Tibial nerve (tissue), 4 donors: ENCODE data around the gene SLC33A1. TPM values are rescaled to one million over a fixed set of nuclear protein-coding genes. Genes with fewer than 3 reads are reported as not detected.
A peak's percentile ranks its signal among the peaks of the same experiment; 100 is the strongest.
"Not testable (repeated sequence)": the region's sequence is repeated elsewhere in the genome, so short reads cannot be mapped to it uniquely, and the experiment has no call there.

Source experiments
- DNase-seq, 2 donors: peaks; one replicate each; pipeline ENCODE4 v3.0.0-alpha.2; 2019; ENCODE audit warnings: low spot score in 2 of 2
- H3K27ac ChIP-seq, 4 donors: fragments of 200-600 bp; sonication (generic) in 3 of 4; one replicate each; pipeline ENCODE4 v1.5.1; 2017 to 2019; ENCODE audit warnings: mild to moderate bottlenecking in 1 of 4
- H3K27me3 ChIP-seq, 2 donors: fragments of 200-600 bp; sonication (generic) in 1 of 2; one replicate each; pipeline versions ENCODE4 v1.5.1 to v1.6.0; 2017 to 2019
- H3K36me3 ChIP-seq, 3 donors: fragments of 200-600 bp; sonication (generic); one replicate each; pipeline ENCODE4 v1.5.1; 2018 to 2019
- H3K4me1 ChIP-seq, 4 donors: fragments of 200-600 bp; sonication (generic) in 3 of 4; one replicate each; pipeline ENCODE4 v1.5.1; 2017 to 2019
- H3K4me3 ChIP-seq, 4 donors: fragments of 200-600 bp; sonication (generic) in 3 of 4; one replicate each; pipeline ENCODE4 v1.5.1; 2017 to 2019; ENCODE audit warnings: mild to moderate bottlenecking in 1 of 4, moderate library complexity in 1 of 4
- H3K9me3 ChIP-seq, 4 donors: fragments of 200-600 bp; sonication (generic) in 3 of 4; one replicate each; pipeline ENCODE4 v1.5.1; 2017 to 2019
- CTCF ChIP-seq, 5 experiments: fragments of 200-600 bp in 3 of 5; fragments of 450-650 bp in 2 of 5; sonication (generic) in 3 of 5; IDR thresholded peaks; one replicate each; pipeline ENCODE4 v1.5.1; 2016 to 2019; ENCODE audit warnings: antibody characterized with exemption in 5 of 5, mild to moderate bottlenecking in 3 of 5, moderate library complexity in 2 of 5
- EP300 ChIP-seq, 2 donors: sonication (generic); formaldehyde crosslinking; IDR thresholded peaks; one replicate each; pipeline ENCODE4 v1.6.1; 2017; ENCODE audit warnings: antibody characterized with exemption in 2 of 2, mild to moderate bottlenecking in 1 of 2
- POLR2A ChIP-seq, 2 donors: fragments of 450-650 bp; IDR thresholded peaks; one replicate each; pipeline ENCODE4 v1.6.1; 2017; ENCODE audit warnings: antibody characterized with exemption in 2 of 2, mild to moderate bottlenecking in 2 of 2, moderate library complexity in 2 of 2
- WGBS, 2 donors: methylation state at CpG; one replicate each; pipeline ENCODE4 v1.1.5; 2018; 5-methylcytosine and 5-hydroxymethylcytosine counted together
- total RNA-seq, 4 donors: library from RNA; depleted of rRNA; stranded (reverse); fragments of >200 nt; gene quantifications; one replicate each; pipeline ENCODE4 v1.1.0, GENCODE V29; 2016

Gene SLC33A1
- total RNA-seq, 4 donors from 2014 or later, result 26.4 to 30.6 (median 29.6) TPM

- H3K27me3 ChIP-seq, result no peaks in the 10 kb centered on the region
- no peaks in the 10 kb centered on the region for H3K36me3 ChIP-seq
- no peak for TF ChIP-seq EP300 (IDR thresholded peaks at IDR 0.05)
- TF ChIP-seq CTCF (IDR thresholded peaks at IDR 0.05), result no peak
- no peaks in the 10 kb centered on the region for H3K9me3 ChIP-seq
- peaks cover 0 to 5% (median 0%) of the 10 kb centered on the region in 4 donors for H3K4me1 ChIP-seq
- no peak overlapping the region for H3K27ac ChIP-seq
- 93 to 98% methylated on average over 2 of the region's 2 CpGs for WGBS, 2 donors
- no peak for DNase-seq
- H3K4me3 ChIP-seq, result no peak overlapping the region
Observed at GRCh38 chr3:155861476-155862183, 7.4 kb upstream of the SLC33A1 start.

DNA sequence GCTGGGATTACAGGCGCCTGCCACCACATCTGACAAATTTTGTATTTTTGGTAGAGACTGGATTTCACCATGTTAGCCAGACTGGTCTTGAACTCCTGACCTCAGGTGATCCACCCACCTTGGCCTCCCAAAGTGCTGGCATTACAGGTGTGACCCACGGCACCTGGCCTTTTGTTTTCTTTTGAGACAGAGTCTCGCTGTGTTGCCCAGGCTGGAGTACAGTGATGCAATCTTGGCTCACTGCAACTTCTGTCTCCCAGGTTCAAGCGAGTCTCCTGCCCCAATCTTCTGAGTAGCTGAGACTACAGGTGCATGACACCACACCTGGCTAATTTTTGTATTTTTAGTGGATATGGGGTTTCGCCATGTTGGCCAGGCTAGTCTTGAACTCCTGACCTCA is 6.2 kb upstream of the SLC33A1 start:
- H3K4me1 ChIP-seq, H3K4me3 ChIP-seq, H3K9me3 ChIP-seq, DNase-seq, H3K36me3 ChIP-seq, H3K27me3 ChIP-seq, H3K27ac ChIP-seq: not testable (repeated sequence)
- WGBS, 2 donors, result 83 to 93% methylated on average over 5 of the region's 5 CpGs

- TF ChIP-seq EP300 (IDR thresholded peaks at IDR 0.05) (no peak), POLR2A (IDR thresholded peaks at IDR 0.05) (no peak), CTCF (IDR thresholded peaks at IDR 0.05) (no peak)
- Histone ChIP-seq H3K4me1 (peaks cover 0 to 12% (median 0%) of the 10 kb centered on the region in 4 donors), H3K27me3 (no peaks in the 10 kb centered on the region), H3K27ac (peak overlapping the region in 1 of 4 donors; percentile 5), H3K9me3 (no peaks in the 10 kb centered on the region), H3K4me3 (no peak overlapping the region), H3K36me3 (no peaks in the 10 kb centered on the region)
- 2 to 4% methylated on average over 2 of the region's 2 CpGs for WGBS, 2 donors
- DNase-seq, result no peak
Observed at GRCh38 chr3:155859859-155860258, 5.6 kb upstream of the SLC33A1 start.

DNA sequence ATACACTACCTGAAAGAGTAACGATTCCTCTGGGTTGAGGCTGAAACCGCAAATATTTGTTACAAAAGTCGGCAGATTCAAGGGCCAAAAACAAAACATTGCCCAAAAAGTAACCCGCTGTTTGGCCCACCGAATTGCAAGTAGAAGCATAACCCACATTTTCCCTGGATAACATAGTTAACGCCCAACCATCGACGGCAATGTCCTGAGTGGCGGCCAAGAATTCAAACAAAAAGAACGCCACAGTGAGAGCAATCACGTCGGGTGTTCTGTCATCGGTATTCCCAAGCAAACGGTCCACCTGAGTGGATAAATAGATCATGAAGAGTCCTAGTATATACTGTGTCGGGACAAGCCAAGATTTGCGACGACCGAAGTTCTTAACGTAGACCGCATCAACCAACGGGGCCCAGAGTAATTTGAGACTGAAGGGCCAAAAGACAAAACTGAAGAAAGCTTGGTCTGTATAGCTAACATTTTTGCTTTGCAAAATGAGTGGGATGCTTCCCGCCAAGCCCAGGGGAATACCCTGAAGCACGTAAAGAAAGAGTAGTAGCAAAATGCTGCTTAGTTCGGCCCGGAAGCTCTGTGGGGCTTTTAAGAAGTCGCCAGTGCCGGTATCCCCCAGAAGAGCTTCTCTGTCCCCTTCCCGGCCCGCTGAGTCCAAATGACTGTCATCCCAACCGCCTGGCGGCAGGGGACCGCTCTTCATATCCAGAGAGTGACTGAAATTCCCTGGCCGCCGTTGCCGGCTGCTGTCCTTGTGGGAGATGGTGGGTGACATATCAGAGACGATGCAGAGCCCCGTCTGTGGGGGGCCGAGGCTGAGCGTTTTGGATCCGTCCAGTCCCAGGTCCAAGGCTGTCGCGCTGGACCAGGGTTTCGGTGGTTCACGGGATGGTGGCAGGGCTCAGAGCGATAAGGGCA is 750 bp downstream of the SLC33A1 start:
- Histone ChIP-seq H3K9me3 (no peaks in the 10 kb centered on the region), H3K36me3 (peaks cover 0 to 8% (median 0%) of the 10 kb centered on the region in 3 donors), H3K27ac (peak overlapping the region; percentile 90 to 98 (median 94)), H3K4me3 (peak overlapping the region; percentile 73 to 99 (median 84)), H3K4me1 (peaks cover 3 to 59% (median 33%) of the 10 kb centered on the region in 4 donors), H3K27me3 (no peaks in the 10 kb centered on the region)
- WGBS, 2 donors, result 2 to 3% methylated on average over 41 to 45 of the region's 45 CpGs
- DNase-seq, result peak in 1 of 2 donors; percentile 7
- TF ChIP-seq CTCF (IDR thresholded peaks at IDR 0.05) (no peak), EP300 (IDR thresholded peaks at IDR 0.05) (no peak), POLR2A (IDR thresholded peaks at IDR 0.05) (no peak)

- peaks cover 3 to 68% (median 33%) of the 10 kb centered on the region in 4 donors for H3K4me1 ChIP-seq
Observed at GRCh38 chr3:155852341-155852740, 1.9 kb downstream of the SLC33A1 start.

DNA sequence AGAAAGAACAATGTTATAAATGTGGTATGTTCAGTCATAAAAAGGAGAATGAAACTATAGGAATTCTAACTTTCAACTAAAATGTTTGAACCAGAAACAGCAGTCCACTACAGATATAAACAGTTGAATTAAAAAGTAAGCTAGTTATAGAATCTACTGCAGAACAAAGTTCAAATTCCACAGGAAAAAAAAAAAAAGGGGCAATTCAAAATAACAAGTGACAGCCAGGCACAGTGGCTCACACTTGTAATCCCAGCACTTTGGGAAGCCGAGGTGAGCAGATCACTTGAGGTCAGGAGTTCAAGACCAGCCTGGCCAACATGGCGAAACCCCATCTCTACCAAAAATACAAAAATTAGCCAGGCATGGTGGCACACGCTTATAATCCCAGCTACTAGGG is 4.8 kb downstream of the SLC33A1 start:
- not testable (repeated sequence) for DNase-seq, H3K4me3 ChIP-seq, H3K27me3 ChIP-seq, H3K27ac ChIP-seq, H3K9me3 ChIP-seq
- Histone ChIP-seq H3K4me1 (peaks cover 3 to 87% (median 39%) of the 10 kb centered on the region in 4 donors), H3K36me3 (peaks cover 0 to 34% (median 0%) of the 10 kb centered on the region in 3 donors)
- WGBS, 2 donors, result 75 to 80% methylated on average over 3 of the region's 3 CpGs

More at GRCh38 chr3:155852341-155852740, 1.9 kb downstream of the SLC33A1 start:
- peak overlapping the region; percentile 73 to 99 (median 84) for H3K4me3 ChIP-seq
- no peaks in the 10 kb centered on the region for H3K27me3 ChIP-seq
- TF ChIP-seq EP300 (IDR thresholded peaks at IDR 0.05) (no peak), CTCF (IDR thresholded peaks at IDR 0.05) (no peak), POLR2A (IDR thresholded peaks at IDR 0.05) (no peak)
- 30 to 44% methylated on average over 2 of the region's 2 CpGs for WGBS, 2 donors
- DNase-seq, result no peak
- H3K36me3 ChIP-seq, result peaks cover 0 to 19% (median 0%) of the 10 kb centered on the region in 3 donors
- H3K9me3 ChIP-seq, result no peaks in the 10 kb centered on the region
- H3K27ac ChIP-seq, result peak overlapping the region in 1 of 4 donors; percentile 98
